ENCODE results near the gene NCOA6. TPM values are rescaled to one million over a fixed set of nuclear protein-coding genes. Genes with fewer than 3 reads are reported as not detected.

NCOA6 gene
- total and polyA plus RNA-seq, 2 donors (not counting 1 experiment from before 2014, with no cell fraction given) = 8.1 to 12.0 TPM

- Histone ChIP-seq H2AFZ (ENCODE audit: low read length) (no peak overlapping the region), H3K36me3 (ENCODE audit: control insufficient read depth, insufficient read depth, low read length) (peaks cover 6% of the 10 kb centered on the region), H4K20me1 (ENCODE audit: control insufficient read depth, extremely low read depth, insufficient read depth, low read length) (no peaks in the 10 kb centered on the region), H3K4me2 (ENCODE audit: extremely low read depth, insufficient read depth, low read length) (peak overlapping the region; percentile 77), H3K27ac (ENCODE audit: insufficient read depth, low read length) (no peak overlapping the region), H3K79me2 (ENCODE audit: control insufficient read depth, insufficient read depth, low read length) (peaks cover 1% of the 10 kb centered on the region), H3K9ac (ENCODE audit: insufficient read depth, low read length) (no peak overlapping the region), H3K4me1 (ENCODE audit: control insufficient read depth, extremely low read depth, insufficient read depth, low read length) (peaks cover 20% of the 10 kb centered on the region), H3K27me3 (ENCODE audit: control insufficient read depth, insufficient read depth, low read length) (no peaks in the 10 kb centered on the region), H3K4me3 (replicated peaks in 1 of 4; ENCODE audit: control extremely low read depth in 1 of 4, insufficient read depth in 1 of 4, low read depth in 3 of 4, low read length in 4 of 4) (no peak overlapping the region), H3K9me3 (ENCODE audit: control insufficient read depth, insufficient read depth, low read depth, low read length) (no peaks in the 10 kb centered on the region)
- TF ChIP-seq CTCF (conservative IDR thresholded peaks at IDR 0.05 in 1 of 2, IDR thresholded peaks at IDR 0.05 in 1 of 2; ENCODE audit: low read depth in 1 of 2, low read length in 2 of 2) = no peak
- no peak for TF ChIP-seq EZH2 (IDR thresholded peaks at IDR 0.05; ENCODE audit: low read length, missing control alignments)
- no peak for DNase-seq (ENCODE audit: low read depth in 2 of 2)
These were observed 114.4 kb downstream of the NCOA6 start for GRCh38 chr20:34710861-34711574.

GRCh38 chr20:34710568-34710839, 114.9 kb downstream of the NCOA6 start:
- Histone ChIP-seq H3K4me2 (ENCODE audit: extremely low read depth, insufficient read depth, low read length) (peak overlapping the region; percentile 77), H3K9ac (ENCODE audit: insufficient read depth, low read length) (no peak overlapping the region), H3K9me3 (ENCODE audit: control insufficient read depth, insufficient read depth, low read depth, low read length) (no peaks in the 10 kb centered on the region)

More at GRCh38 chr20:34710568-34710839, 114.9 kb downstream of the NCOA6 start:
- Histone ChIP-seq H3K79me2 (ENCODE audit: control insufficient read depth, insufficient read depth, low read length) (peaks cover 1% of the 10 kb centered on the region), H3K36me3 (ENCODE audit: control insufficient read depth, insufficient read depth, low read length) (peaks cover 6% of the 10 kb centered on the region), H4K20me1 (ENCODE audit: control insufficient read depth, extremely low read depth, insufficient read depth, low read length) (no peaks in the 10 kb centered on the region), H3K27me3 (ENCODE audit: control insufficient read depth, insufficient read depth, low read length) (no peaks in the 10 kb centered on the region), H3K4me1 (ENCODE audit: control insufficient read depth, extremely low read depth, insufficient read depth, low read length) (peaks cover 23% of the 10 kb centered on the region), H3K27ac (ENCODE audit: insufficient read depth, low read length) (peak overlapping the region; percentile 17), H3K4me3 (replicated peaks in 1 of 4; ENCODE audit: control extremely low read depth in 1 of 4, insufficient read depth in 1 of 4, low read depth in 3 of 4, low read length in 4 of 4) (peak overlapping the region; percentile 20 to 64 (median 53)), H2AFZ (ENCODE audit: low read length) (no peak overlapping the region)
- no peak for TF ChIP-seq EZH2 (IDR thresholded peaks at IDR 0.05; ENCODE audit: low read length, missing control alignments)
- no peak for TF ChIP-seq CTCF (conservative IDR thresholded peaks at IDR 0.05 in 1 of 2, IDR thresholded peaks at IDR 0.05 in 1 of 2; ENCODE audit: low read depth in 1 of 2, low read length in 2 of 2)
- no peak for DNase-seq (ENCODE audit: low read depth in 2 of 2)
